Immature natural killer cell (primary cell): ENCODE results near the gene ABCA13. TPM values are rescaled to one million over a fixed set of nuclear protein-coding genes. Genes with fewer than 3 reads are reported as not detected.
A peak's percentile ranks its signal among the peaks of the same experiment; 100 is the strongest.
"Not testable (repeated sequence)": the region's sequence is repeated elsewhere in the genome, so short reads cannot be mapped to it uniquely, and the experiment has no call there.

Source experiments
- DNase-seq, 3 donors: peaks; one replicate each; pipeline ENCODE4 v3.0.0; 2022; ENCODE audit warnings: mixed read lengths in 1 of 3
- H3K27ac Mint-ChIP-seq, 6 donors: one replicate each; pipeline ENCODE4 v1.8.0; 2020; ENCODE audit warnings: mixed read lengths in 6 of 6, mild to moderate bottlenecking in 5 of 6, inconsistent platforms in 4 of 6, moderate library complexity in 3 of 6
- H3K27me3 Mint-ChIP-seq, 3 donors: one replicate each; pipeline ENCODE4 v1.8.0; 2020 to 2021; ENCODE audit warnings: low read depth in 3 of 3, mild to moderate bottlenecking in 3 of 3, mixed read lengths in 3 of 3, moderate library complexity in 3 of 3, inconsistent platforms in 1 of 3
- H3K36me3 Mint-ChIP-seq, 3 donors: one replicate each; pipeline ENCODE4 v1.8.0; 2020; ENCODE audit warnings: mixed read lengths in 3 of 3, inconsistent platforms in 2 of 3, mild to moderate bottlenecking in 2 of 3
- H3K4me1 Mint-ChIP-seq, 2 donors: one replicate each; pipeline ENCODE4 v1.8.0; 2020; ENCODE audit warnings: inconsistent platforms in 2 of 2, mild to moderate bottlenecking in 2 of 2, mixed read lengths in 2 of 2, moderate library complexity in 1 of 2
- H3K4me3 Mint-ChIP-seq, 5 donors: one replicate each; pipeline ENCODE4 v1.8.0; 2020; ENCODE audit warnings: mild to moderate bottlenecking in 5 of 5, mixed read lengths in 5 of 5, inconsistent platforms in 3 of 5, moderate library complexity in 3 of 5
- H3K9me3 Mint-ChIP-seq, 6 donors: one replicate each; pipeline ENCODE4 v1.8.0; 2020; ENCODE audit warnings: mild to moderate bottlenecking in 6 of 6, mixed read lengths in 6 of 6, inconsistent platforms in 4 of 6, moderate library complexity in 3 of 6
- polyA plus RNA-seq, 3 donors: library from polyadenylated mRNA; unstranded; fragments of 300-500 nt; fragmentation: Illumina TruSeq; gene quantifications; one replicate each; pipeline ENCODE4 v1.2.3, GENCODE V29; 2021

Gene ABCA13
- not detected for polyA plus RNA-seq

- DNase-seq: no peak
- no peak within 1 kb of the TSS for H3K27ac Mint-ChIP-seq
- no peaks in the 10 kb centered on the region for H3K9me3 Mint-ChIP-seq
- H3K27me3 Mint-ChIP-seq: peaks cover 2 to 3% (median 2%) of the 10 kb centered on the region in 3 donors
- no peaks in the 10 kb centered on the region for H3K36me3 Mint-ChIP-seq
- H3K4me1 Mint-ChIP-seq: no peaks in the 10 kb centered on the region
- H3K4me3 Mint-ChIP-seq: no peak within 1 kb of the TSS
Observed at GRCh38 chr7:48171202-48171601, at the start of gene ABCA13. TSS of gene ABCA13 (plus strand) at chr7:48171458. CDS start at chr7:48171484, 26 bp downstream.

GRCh38 chr7:48126037-48126436 is 45.2 kb upstream of the ABCA13 start:
- Mint-ChIP-seq H3K9me3 (peaks cover 0 to 3% (median 0%) of the 10 kb centered on the region in 6 donors), H3K27me3 (peaks cover 6 to 15% (median 9%) of the 10 kb centered on the region in 3 donors), H3K36me3 (peaks cover 0 to 4% (median 0%) of the 10 kb centered on the region in 3 donors), H3K4me3 (no peak overlapping the region), H3K4me1 (no peaks in the 10 kb centered on the region), H3K27ac (no peak overlapping the region)
- no peak for DNase-seq

- no peaks in the 10 kb centered on the region for H3K4me1 Mint-ChIP-seq
- no peak overlapping the region for H3K27ac Mint-ChIP-seq
- H3K4me3 Mint-ChIP-seq: no peak overlapping the region
- H3K27me3 Mint-ChIP-seq: peaks cover 4 to 12% (median 10%) of the 10 kb centered on the region in 3 donors
- DNase-seq: no peak
- peaks cover 0 to 4% (median 0%) of the 10 kb centered on the region in 3 donors for H3K36me3 Mint-ChIP-seq
- peaks cover 0 to 3% (median 0%) of the 10 kb centered on the region in 6 donors for H3K9me3 Mint-ChIP-seq
Observed at GRCh38 chr7:48130658-48131108, 40.6 kb upstream of the ABCA13 start.

- Mint-ChIP-seq H3K27me3 (peaks cover 2 to 7% (median 7%) of the 10 kb centered on the region in 3 donors), H3K4me3 (no peak overlapping the region), H3K27ac (no peak overlapping the region), H3K9me3 (no peaks in the 10 kb centered on the region), H3K36me3 (no peaks in the 10 kb centered on the region), H3K4me1 (no peaks in the 10 kb centered on the region)
- DNase-seq: no peak
Observed at GRCh38 chr7:48132792-48133191, 38.5 kb upstream of the ABCA13 start.

GRCh38 chr7:48139459-48139858 is 31.8 kb upstream of the ABCA13 start:
- Mint-ChIP-seq H3K9me3 (peaks cover 0 to 3% (median 0%) of the 10 kb centered on the region in 6 donors), H3K27me3 (peaks cover 0 to 3% (median 0%) of the 10 kb centered on the region in 3 donors), H3K4me1 (peaks cover 0 to 3% of the 10 kb centered on the region in 2 donors), H3K4me3 (no peak overlapping the region), H3K27ac (no peak overlapping the region), H3K36me3 (no peaks in the 10 kb centered on the region)
- DNase-seq: no peak

- peaks cover 0 to 3% of the 10 kb centered on the region in 2 donors for H3K4me1 Mint-ChIP-seq
- DNase-seq: no peak
- H3K36me3 Mint-ChIP-seq: no peaks in the 10 kb centered on the region
- no peak overlapping the region for H3K4me3 Mint-ChIP-seq
- no peak overlapping the region for H3K27ac Mint-ChIP-seq
- peaks cover 0 to 3% (median 0%) of the 10 kb centered on the region in 3 donors for H3K27me3 Mint-ChIP-seq
- H3K9me3 Mint-ChIP-seq: peaks cover 0 to 3% (median 0%) of the 10 kb centered on the region in 6 donors
Observed at GRCh38 chr7:48140001-48140681, 31.1 kb upstream of the ABCA13 start.

- H3K36me3 Mint-ChIP-seq: no peaks in the 10 kb centered on the region
- peaks cover 0 to 3% (median 0%) of the 10 kb centered on the region in 6 donors for H3K9me3 Mint-ChIP-seq
- H3K4me1 Mint-ChIP-seq: peaks cover 0 to 3% of the 10 kb centered on the region in 2 donors
- no peak for DNase-seq
- H3K4me3 Mint-ChIP-seq: no peak overlapping the region
- peaks cover 0 to 4% (median 0%) of the 10 kb centered on the region in 3 donors for H3K27me3 Mint-ChIP-seq
- no peak overlapping the region for H3K27ac Mint-ChIP-seq
Observed at GRCh38 chr7:48141521-48141920, 29.7 kb upstream of the ABCA13 start.

GRCh38 chr7:48144291-48144768 is 26.9 kb upstream of the ABCA13 start:
- H3K4me3 Mint-ChIP-seq: no peak overlapping the region
- no peak overlapping the region for H3K27ac Mint-ChIP-seq
- no peak for DNase-seq
- peaks cover 0 to 8% (median 2%) of the 10 kb centered on the region in 3 donors for H3K27me3 Mint-ChIP-seq
- no peaks in the 10 kb centered on the region for H3K36me3 Mint-ChIP-seq
- H3K9me3 Mint-ChIP-seq: peaks cover 0 to 3% (median 0%) of the 10 kb centered on the region in 6 donors
- H3K4me1 Mint-ChIP-seq: peaks cover 0 to 3% of the 10 kb centered on the region in 2 donors

- Mint-ChIP-seq H3K36me3 (no peaks in the 10 kb centered on the region), H3K4me3 (no peak overlapping the region), H3K27ac (no peak overlapping the region), H3K27me3 (peaks cover 0 to 8% (median 4%) of the 10 kb centered on the region in 3 donors), H3K9me3 (peaks cover 0 to 3% (median 0%) of the 10 kb centered on the region in 6 donors), H3K4me1 (no peaks in the 10 kb centered on the region)
- no peak for DNase-seq
Observed at GRCh38 chr7:48147078-48147591, 24.1 kb upstream of the ABCA13 start.

- not testable (repeated sequence) for H3K4me1 Mint-ChIP-seq, H3K4me3 Mint-ChIP-seq, H3K27me3 Mint-ChIP-seq, H3K27ac Mint-ChIP-seq, H3K36me3 Mint-ChIP-seq, DNase-seq, H3K9me3 Mint-ChIP-seq
Observed at GRCh38 chr7:48147690-48148089, 23.6 kb upstream of the ABCA13 start.

- DNase-seq: no peak
- Mint-ChIP-seq H3K27ac (no peak overlapping the region), H3K4me3 (no peak overlapping the region), H3K27me3 (peaks cover 0 to 8% (median 4%) of the 10 kb centered on the region in 3 donors), H3K4me1 (no peaks in the 10 kb centered on the region), H3K36me3 (no peaks in the 10 kb centered on the region), H3K9me3 (peaks cover 0 to 3% (median 0%) of the 10 kb centered on the region in 6 donors)
Observed at GRCh38 chr7:48148311-48148710, 22.9 kb upstream of the ABCA13 start.

GRCh38 chr7:48149058-48149457 is 22.2 kb upstream of the ABCA13 start:
- peaks cover 0 to 3% (median 0%) of the 10 kb centered on the region in 6 donors for H3K9me3 Mint-ChIP-seq
- DNase-seq: no peak
- no peaks in the 10 kb centered on the region for H3K4me1 Mint-ChIP-seq
- H3K27me3 Mint-ChIP-seq: peaks cover 0 to 11% (median 4%) of the 10 kb centered on the region in 3 donors
- no peak overlapping the region for H3K4me3 Mint-ChIP-seq
- H3K36me3 Mint-ChIP-seq: no peaks in the 10 kb centered on the region
- peak overlapping the region in 1 of 6 donors; percentile 5 for H3K27ac Mint-ChIP-seq

- Mint-ChIP-seq H3K27me3 (peaks cover 1 to 14% (median 4%) of the 10 kb centered on the region in 3 donors), H3K9me3 (peaks cover 0 to 3% (median 0%) of the 10 kb centered on the region in 6 donors), H3K4me1 (no peaks in the 10 kb centered on the region), H3K36me3 (no peaks in the 10 kb centered on the region), H3K27ac (no peak overlapping the region), H3K4me3 (no peak overlapping the region)
- DNase-seq: no peak
Observed at GRCh38 chr7:48150086-48150485, 21.2 kb upstream of the ABCA13 start.

GRCh38 chr7:48154792-48155413 is 16.4 kb upstream of the ABCA13 start:
- Mint-ChIP-seq H3K27ac (no peak overlapping the region), H3K9me3 (peaks cover 0 to 3% (median 0%) of the 10 kb centered on the region in 6 donors), H3K36me3 (no peaks in the 10 kb centered on the region), H3K4me1 (no peaks in the 10 kb centered on the region), H3K4me3 (no peak overlapping the region), H3K27me3 (peaks cover under 1 to 9% (median 7%) of the 10 kb centered on the region in 3 donors)
- DNase-seq: peak; percentile 21 to 41 (median 23)
